ENCODE data around the gene CBX8. TPM values are rescaled to one million over a fixed set of nuclear protein-coding genes. Genes with fewer than 3 reads are reported as not detected.

Gene CBX8
- total RNA-seq, 1 donor from 2014 or later, result 4.9 TPM

- Histone ChIP-seq H3K4me3 (peak overlapping the region; percentile 32), H3K9me3 (no peaks in the 10 kb centered on the region), H3K4me1 (peaks cover 44% of the 10 kb centered on the region), H3K36me3 (peaks cover 22% of the 10 kb centered on the region), H3K27me3 (no peaks in the 10 kb centered on the region), H3K27ac (no peak overlapping the region)
- DNase-seq (no peak), ATAC-seq (no peak)
- intact Hi-C loops (cut with DNase I), result no loop called here
- TF ChIP-seq, protein P1, sequence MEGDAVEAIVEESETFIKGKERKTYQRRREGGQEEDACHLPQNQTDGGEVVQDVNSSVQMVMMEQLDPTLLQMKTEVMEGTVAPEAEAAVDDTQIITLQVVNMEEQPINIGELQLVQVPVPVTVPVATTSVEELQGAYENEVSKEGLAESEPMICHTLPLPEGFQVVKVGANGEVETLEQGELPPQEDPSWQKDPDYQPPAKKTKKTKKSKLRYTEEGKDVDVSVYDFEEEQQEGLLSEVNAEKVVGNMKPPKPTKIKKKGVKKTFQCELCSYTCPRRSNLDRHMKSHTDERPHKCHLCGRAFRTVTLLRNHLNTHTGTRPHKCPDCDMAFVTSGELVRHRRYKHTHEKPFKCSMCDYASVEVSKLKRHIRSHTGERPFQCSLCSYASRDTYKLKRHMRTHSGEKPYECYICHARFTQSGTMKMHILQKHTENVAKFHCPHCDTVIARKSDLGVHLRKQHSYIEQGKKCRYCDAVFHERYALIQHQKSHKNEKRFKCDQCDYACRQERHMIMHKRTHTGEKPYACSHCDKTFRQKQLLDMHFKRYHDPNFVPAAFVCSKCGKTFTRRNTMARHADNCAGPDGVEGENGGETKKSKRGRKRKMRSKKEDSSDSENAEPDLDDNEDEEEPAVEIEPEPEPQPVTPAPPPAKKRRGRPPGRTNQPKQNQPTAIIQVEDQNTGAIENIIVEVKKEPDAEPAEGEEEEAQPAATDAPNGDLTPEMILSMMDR (IDR thresholded peaks at IDR 0.05), result no peak
These were observed 36.2 kb upstream of the CBX8 start for GRCh38 chr17:79833110-79833450.

GRCh38 chr17:79832218-79833109 lies 35.6 kb upstream of the CBX8 start:
- Histone ChIP-seq H3K27ac (no peak overlapping the region), H3K4me1 (peaks cover 44% of the 10 kb centered on the region), H3K36me3 (peaks cover 22% of the 10 kb centered on the region), H3K4me3 (peak overlapping the region; percentile 32), H3K9me3 (no peaks in the 10 kb centered on the region), H3K27me3 (no peaks in the 10 kb centered on the region)
- DNase-seq (peak; percentile 77), ATAC-seq (peak; percentile 10)
- intact Hi-C loops (cut with DNase I), result no loop called here
- TF ChIP-seq, protein P1 (IDR thresholded peaks at IDR 0.05), result no peak

- ATAC-seq (peak; percentile 56), DNase-seq (peak; percentile 82)
- peak overlapping the region; percentile 32 for H3K4me3 ChIP-seq
These were observed 34.7 kb upstream of the CBX8 start for GRCh38 chr17:79831265-79832217.

GRCh38 chr17:79830763-79831264 lies 33.9 kb upstream of the CBX8 start:
- Histone ChIP-seq H3K27me3 (no peaks in the 10 kb centered on the region), H3K27ac (no peak overlapping the region), H3K4me1 (peaks cover 30% of the 10 kb centered on the region), H3K9me3 (no peaks in the 10 kb centered on the region), H3K36me3 (peaks cover 22% of the 10 kb centered on the region), H3K4me3 (no peak overlapping the region)
- no peak for ATAC-seq
- TF ChIP-seq, protein P1 (IDR thresholded peaks at IDR 0.05), result no peak
- DNase-seq, result no peak
- intact Hi-C loops (cut with DNase I), result no loop called here

More at GRCh38 chr17:79831265-79832217, 34.7 kb upstream of the CBX8 start:
- Histone ChIP-seq H3K36me3 (peaks cover 22% of the 10 kb centered on the region), H3K27ac (no peak overlapping the region), H3K4me1 (peaks cover 37% of the 10 kb centered on the region), H3K9me3 (no peaks in the 10 kb centered on the region), H3K27me3 (no peaks in the 10 kb centered on the region)
- intact Hi-C loops (cut with DNase I), result no loop called here
- TF ChIP-seq, protein P1 (IDR thresholded peaks at IDR 0.05), result no peak

DNA sequence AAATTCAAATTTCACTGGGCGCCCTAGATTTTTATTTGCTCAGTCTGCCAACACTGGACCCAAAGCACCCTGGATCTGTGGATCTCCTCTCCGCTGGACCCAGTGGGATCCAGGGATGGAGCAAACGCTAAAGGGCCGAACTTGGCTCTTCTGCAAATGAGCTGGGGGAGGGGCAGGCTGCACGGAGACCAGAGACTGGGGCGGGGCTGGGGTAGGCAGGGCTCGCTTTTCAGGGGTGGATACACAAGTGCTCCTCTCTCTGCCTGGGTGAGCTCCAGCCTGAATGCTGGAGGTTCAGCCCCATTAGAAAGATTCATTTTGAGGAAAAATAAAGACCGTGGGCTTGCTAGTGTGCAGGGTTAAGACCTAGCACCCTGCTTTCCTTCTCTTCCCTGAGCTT lies 33.4 kb upstream of the CBX8 start:
- TF ChIP-seq, protein P1 (IDR thresholded peaks at IDR 0.05), result no peak
- H3K9me3 ChIP-seq, result no peaks in the 10 kb centered on the region
- intact Hi-C loops (cut with DNase I), result no loop called here
- no peaks in the 10 kb centered on the region for H3K27me3 ChIP-seq
- H3K4me1 ChIP-seq, result peaks cover 29% of the 10 kb centered on the region
- H3K27ac ChIP-seq, result no peak overlapping the region
- peaks cover 20% of the 10 kb centered on the region for H3K36me3 ChIP-seq
- DNase-seq (no peak), ATAC-seq (no peak)
- no peak overlapping the region for H3K4me3 ChIP-seq
